Measurements from ENCODE around the gene CCIN.

DNA sequence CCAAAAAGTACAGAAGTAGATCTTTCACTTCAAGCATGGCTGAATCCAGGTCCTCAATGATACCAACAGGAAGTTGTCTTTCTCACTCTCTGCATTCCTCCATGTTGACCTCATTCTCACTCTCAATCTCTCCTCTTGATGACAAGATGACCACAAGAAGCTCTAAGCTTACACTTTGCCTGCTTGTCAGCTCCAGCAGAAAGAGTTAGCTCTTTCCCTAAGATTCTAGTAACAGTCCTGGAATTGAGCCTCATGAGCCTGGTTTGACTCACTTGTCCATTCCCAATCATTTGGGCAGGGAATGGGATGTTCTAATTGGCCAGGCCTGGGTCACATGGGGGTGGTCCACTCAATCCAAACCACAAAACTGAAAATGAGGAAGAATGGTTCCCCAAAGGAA, 18.2 kb downstream of the CCIN start:
- TF ChIP-seq, protein P1, sequence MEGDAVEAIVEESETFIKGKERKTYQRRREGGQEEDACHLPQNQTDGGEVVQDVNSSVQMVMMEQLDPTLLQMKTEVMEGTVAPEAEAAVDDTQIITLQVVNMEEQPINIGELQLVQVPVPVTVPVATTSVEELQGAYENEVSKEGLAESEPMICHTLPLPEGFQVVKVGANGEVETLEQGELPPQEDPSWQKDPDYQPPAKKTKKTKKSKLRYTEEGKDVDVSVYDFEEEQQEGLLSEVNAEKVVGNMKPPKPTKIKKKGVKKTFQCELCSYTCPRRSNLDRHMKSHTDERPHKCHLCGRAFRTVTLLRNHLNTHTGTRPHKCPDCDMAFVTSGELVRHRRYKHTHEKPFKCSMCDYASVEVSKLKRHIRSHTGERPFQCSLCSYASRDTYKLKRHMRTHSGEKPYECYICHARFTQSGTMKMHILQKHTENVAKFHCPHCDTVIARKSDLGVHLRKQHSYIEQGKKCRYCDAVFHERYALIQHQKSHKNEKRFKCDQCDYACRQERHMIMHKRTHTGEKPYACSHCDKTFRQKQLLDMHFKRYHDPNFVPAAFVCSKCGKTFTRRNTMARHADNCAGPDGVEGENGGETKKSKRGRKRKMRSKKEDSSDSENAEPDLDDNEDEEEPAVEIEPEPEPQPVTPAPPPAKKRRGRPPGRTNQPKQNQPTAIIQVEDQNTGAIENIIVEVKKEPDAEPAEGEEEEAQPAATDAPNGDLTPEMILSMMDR (conservative IDR thresholded peaks at IDR 0.05), result no peak
- no peak for TF ChIP-seq EZH2 (IDR thresholded peaks at IDR 0.05; ENCODE audit: low read depth)

All from PC-9 (cell line).